ENCODE results near the gene SLC48A1. TPM values are rescaled to one million over a fixed set of nuclear protein-coding genes. Genes with fewer than 3 reads are reported as not detected.

Gene SLC48A1
- total RNA-seq, 1 donor from 2014 or later = 9.7 TPM

- no peak for DNase-seq
Measured at GRCh38 chr12:47744778-47745436, 28.1 kb upstream of the SLC48A1 start.

DNA sequence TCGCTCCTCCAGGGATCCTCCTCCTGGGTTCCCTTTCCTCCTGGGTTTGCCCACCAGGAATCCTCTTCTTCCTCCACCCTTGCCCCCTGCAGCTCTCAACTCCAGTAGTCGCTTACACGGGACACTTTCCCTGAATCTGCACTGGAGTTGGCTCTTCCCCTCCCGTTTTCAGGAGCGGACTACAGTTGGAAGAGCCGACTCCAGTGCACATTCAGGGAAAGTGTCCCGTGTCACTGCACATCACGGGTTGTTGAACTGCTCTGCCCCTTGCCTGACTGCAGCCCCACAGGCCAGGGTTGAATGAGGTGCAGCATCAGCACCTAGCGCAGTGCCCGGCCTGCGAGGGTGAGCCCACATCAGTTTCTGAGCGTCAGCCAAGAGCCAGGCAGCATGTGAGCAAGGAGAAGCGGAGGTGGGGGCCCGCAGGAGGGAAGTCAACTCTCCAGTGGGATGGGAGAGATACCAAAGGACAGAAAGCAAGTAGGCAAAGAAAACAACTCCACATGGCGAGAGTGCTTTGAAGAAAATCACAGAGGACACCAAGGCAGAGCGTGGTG is 27.5 kb upstream of the SLC48A1 start:
- DNase-seq = no peak

DNA sequence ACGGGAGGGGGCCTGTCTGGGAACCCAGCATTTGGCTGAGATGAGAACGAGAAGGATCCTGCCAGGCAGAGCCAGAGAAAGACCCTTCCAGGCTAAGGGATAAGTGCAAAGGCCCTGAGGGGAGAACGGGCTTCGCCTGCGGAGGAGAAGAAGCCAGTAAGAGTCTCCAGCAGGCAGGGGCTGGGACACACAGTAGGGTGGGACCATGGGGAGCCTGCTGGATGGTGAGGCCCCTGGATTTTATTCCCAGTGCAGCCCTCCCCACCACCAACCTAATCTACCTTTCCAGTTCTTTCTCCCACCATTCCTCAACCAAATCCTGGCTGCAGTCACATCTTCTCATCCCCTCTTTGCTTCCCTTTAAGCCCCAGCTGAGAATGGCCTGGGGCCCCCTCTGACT is 27.0 kb upstream of the SLC48A1 start:
- DNase-seq = no peak

DNA sequence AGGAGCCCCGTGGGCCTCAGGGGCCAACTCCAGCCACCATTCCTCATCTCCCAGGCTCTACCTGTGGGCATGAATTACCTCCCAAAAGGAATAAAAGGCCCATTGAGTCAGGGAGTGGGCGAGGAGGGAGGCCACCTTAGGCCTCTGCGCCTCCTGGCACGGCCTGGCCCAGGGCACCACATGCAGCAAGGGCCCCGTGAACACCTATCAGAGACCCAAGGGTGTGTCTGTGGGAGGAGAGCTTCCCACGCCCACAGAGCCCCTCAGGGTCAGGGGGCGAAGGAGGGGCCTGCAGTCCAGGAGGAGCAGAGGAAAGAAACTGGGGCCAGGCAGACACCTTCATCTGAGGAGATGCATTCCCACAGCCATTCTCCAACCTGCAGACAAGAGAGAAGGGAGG is 26.5 kb upstream of the SLC48A1 start:
- DNase-seq = no peak

- DNase-seq = no peak
Measured at GRCh38 chr12:47747126-47747525, 25.9 kb upstream of the SLC48A1 start.

GRCh38 chr12:47747596-47748506 is 25.2 kb upstream of the SLC48A1 start:
- no peak for DNase-seq

GRCh38 chr12:47748507-47748828 is 24.6 kb upstream of the SLC48A1 start:
- DNase-seq = no peak

DNA sequence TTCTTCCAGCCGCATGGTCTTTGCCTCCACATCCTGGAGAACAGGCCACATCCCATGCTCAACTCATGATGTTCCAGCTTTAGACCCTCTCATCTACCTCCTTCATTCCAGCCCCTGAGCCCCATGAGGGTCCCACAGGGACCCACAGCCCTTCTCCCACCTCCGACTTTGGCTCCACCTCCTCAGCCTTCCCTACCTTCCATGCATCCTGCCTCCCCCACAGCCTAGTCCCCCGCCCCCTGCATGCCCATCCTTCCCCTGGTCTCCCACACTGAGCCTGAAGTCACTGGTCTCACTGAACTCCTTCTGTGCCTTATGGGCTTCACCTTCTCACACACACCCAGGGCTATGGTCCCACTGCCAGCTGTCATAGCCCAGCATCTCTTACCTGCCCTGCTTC is 24.1 kb upstream of the SLC48A1 start:
- DNase-seq = no peak

GRCh38 chr12:47750229-47750798 is 22.7 kb upstream of the SLC48A1 start:
- DNase-seq = no peak

GRCh38 chr12:47750916-47751470 is 22.0 kb upstream of the SLC48A1 start:
- no peak for DNase-seq

- DNase-seq = no peak
Measured at GRCh38 chr12:47751561-47751960, 21.5 kb upstream of the SLC48A1 start.

DNA sequence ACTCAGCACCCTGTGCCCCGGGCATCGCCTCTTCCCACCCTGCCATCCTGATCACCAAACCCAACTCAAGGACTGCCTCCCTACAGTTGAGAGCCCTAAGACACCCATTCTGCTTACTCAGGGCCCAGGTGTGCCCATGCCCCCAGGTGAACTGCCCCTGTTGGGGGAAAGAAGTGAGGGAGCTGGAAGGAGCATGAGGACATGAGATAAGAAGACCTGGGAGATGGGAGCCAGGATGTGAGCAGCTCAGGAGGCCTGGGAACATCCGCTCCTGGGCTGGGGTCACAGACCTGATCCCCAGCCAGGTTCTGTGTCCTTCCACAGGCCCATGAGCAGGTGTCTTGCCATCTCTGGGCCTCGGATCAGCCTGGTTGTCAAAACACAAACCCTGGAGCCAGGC is 20.9 kb upstream of the SLC48A1 start:
- no peak for DNase-seq

- DNase-seq = no peak
Measured at GRCh38 chr12:47752552-47752951, 20.5 kb upstream of the SLC48A1 start.

- DNase-seq = no peak
Measured at GRCh38 chr12:47753021-47754001, 19.7 kb upstream of the SLC48A1 start.

DNA sequence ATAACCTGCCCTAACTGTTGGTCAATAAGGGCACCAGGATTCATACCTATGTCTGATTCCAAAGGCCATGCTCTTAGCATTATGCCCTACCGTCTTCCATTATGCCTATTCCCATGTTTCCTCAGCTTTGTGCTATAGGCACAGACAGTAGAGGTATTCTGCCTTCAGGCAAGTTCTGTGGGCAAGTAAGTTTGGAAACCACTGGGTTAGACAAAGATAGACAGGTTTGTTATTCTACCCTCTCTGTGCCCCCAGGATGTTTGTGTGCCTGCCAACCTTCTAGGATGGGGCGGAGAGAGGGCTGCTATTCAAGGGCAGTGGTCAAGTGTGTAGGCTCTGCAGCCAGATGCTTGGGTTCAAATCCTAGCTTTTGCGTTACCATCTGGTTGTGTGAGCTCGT is 18.9 kb upstream of the SLC48A1 start:
- DNase-seq = no peak

GRCh38 chr12:47754881-47755280 is 18.2 kb upstream of the SLC48A1 start:
- DNase-seq = no peak

DNA sequence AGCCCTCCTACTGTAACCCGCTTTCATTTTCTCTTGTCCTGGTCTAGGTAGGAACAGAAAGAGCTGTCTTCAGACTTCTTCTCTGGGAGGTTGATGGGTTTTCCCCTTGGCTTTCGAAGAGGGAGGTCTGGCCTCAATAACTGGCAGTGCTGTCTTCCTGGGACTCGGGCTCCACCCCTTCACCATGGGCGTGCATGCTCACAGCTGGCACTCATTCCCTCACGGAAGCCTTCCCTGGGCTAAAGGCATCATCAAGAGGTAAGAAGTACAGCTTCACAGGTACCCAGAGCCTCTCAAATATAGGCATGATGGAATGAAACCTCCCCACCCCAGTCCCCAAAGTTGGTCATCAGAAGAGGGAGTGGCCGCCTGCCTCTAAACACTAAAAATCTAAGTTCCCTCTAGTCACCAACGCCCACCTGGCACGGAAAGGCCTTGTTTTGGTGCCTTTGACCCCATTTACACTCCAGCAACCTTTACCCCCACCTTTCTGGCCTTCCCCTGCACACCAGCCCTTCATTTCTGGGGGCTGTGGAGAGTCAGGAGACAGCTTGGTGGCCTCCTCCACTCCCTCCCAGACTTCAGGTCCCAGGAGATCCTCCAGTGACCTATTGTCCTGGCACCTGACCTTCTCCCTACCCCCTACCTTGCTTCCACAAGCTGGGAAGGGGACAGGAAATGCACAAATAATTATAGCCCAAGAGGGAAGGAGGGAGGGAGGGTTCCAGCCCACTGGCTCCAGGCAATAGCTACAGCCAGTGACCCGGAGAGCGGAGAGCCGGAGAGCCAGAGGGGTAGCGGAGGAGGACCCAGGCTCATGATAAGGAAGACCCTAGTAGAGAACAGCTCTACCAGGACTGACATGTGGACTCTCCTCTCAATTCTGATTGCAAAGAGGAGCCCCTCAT is 17.1 kb upstream of the SLC48A1 start:
- no peak for DNase-seq

DNA sequence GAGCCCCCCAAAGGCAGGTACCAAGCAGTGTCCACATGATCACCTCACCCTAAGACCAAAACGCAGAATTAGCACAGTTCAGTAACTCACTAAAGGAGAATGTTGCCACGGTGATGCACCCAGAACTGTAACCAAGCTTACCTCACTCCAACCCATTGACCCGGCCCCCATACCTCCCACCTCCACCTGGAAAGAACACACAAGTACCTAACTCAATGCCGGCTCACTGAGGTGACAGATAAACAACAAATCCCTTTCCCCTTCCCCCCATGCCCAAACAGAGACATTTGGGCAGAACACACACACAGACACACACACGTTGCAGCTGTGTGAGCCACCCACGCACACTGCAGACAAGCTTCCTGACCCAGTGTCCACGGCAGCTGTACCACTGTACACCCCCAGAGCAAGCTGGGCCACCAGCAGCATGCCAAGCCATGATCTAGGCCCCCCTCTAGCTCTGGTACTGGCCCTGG is 15.6 kb upstream of the SLC48A1 start:
- no peak for DNase-seq

DNA sequence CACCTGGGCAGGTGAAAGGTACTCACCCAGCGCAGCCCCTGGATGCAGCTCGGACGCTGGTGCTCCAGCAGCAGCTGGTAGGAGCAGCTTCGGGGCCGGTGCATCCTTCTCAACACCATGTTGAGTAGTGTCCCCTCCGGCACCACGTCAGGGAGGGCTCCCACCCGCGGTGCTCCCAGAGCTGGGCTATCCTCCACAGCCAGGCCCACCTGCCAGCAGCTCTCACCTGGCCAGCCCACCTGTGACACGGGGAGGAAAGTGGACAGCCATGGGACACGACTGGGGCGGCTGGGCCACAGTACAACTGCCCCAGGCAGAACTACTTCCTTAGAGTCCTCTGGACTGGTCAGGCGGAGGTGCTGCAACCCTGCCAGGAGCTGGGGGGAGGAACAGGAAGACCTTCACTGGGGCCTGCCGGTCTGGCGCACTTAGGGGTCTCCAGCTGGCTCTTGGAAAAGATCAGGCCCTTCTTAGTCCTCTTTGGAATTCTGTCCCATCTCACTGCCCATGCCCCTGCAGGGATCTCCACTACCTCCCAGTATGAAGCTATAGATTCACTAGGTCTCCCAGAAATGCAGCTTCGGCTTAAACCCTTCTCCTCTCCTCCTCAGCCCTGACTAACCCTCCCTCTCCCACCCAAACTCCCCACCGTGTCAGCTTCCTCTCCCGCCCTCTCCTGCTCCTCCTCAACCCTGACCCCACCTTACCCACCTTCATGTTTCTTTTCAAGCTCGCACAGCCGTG is 15.0 kb upstream of the SLC48A1 start:
- no peak for DNase-seq

DNA sequence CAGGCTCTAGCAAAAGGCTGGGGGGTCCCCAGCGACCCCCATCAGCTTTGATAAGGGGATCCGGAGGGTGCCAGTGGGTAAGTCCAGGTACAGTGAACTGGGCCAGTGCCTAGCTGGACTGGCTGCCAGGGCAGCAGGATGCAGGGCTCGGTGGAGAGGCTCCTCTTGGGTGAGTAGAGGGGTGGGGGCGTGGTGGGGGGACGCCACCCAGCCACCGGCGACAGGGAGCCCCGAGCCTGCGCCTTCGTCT is 14.5 kb upstream of the SLC48A1 start:
- no peak for DNase-seq
